ENCODE data around the gene IGF2BP2.

DNA sequence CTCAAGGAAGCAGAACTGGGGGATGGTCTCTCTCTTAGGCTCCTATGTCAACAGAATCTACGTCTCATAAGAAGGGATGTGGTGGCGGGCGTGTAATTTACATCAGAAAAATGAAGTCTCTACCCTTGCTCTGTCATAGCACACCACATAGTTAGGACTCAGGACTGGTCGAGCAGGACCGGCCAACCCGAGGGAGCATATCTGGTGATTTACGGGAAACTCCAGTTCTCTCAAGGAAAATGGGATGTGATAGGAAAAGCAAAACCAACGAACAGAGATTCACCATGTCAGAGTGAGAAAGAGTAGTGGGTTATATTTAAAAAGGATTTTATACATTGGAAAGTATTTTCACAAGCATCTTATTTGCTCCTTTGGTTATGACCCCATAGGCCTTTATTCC, 54.7 kb downstream of the IGF2BP2 start:
- TF ChIP-seq, protein P1, sequence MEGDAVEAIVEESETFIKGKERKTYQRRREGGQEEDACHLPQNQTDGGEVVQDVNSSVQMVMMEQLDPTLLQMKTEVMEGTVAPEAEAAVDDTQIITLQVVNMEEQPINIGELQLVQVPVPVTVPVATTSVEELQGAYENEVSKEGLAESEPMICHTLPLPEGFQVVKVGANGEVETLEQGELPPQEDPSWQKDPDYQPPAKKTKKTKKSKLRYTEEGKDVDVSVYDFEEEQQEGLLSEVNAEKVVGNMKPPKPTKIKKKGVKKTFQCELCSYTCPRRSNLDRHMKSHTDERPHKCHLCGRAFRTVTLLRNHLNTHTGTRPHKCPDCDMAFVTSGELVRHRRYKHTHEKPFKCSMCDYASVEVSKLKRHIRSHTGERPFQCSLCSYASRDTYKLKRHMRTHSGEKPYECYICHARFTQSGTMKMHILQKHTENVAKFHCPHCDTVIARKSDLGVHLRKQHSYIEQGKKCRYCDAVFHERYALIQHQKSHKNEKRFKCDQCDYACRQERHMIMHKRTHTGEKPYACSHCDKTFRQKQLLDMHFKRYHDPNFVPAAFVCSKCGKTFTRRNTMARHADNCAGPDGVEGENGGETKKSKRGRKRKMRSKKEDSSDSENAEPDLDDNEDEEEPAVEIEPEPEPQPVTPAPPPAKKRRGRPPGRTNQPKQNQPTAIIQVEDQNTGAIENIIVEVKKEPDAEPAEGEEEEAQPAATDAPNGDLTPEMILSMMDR (conservative IDR thresholded peaks at IDR 0.05), result no peak
- no peak for TF ChIP-seq ZFX (IDR thresholded peaks at IDR 0.05)
